H1 (cell line): ENCODE results near the gene SLC1A7. TPM values are rescaled to one million over a fixed set of nuclear protein-coding genes. Genes with fewer than 3 reads are reported as not detected.

Experiments used
- CTCF ChIA-PET: fragments of 300-600 bp; sonication (Branson Sonifier 250); formaldehyde crosslinking; loops from one replicate; lab custom pipeline; 2021; ENCODE audit not compliant: partially characterized antibody; lab: Charles Lee
- POLR2A ChIA-PET: fragments of 300-600 bp; sonication (Branson Sonifier 250); formaldehyde crosslinking; loops from one replicate; lab custom pipeline; 2021; ENCODE audit warnings: inconsistent platforms; ENCODE audit not compliant: partially characterized antibody; lab: Charles Lee
- DNase-seq, 2 experiments: peaks; one replicate each; pipeline versions ENCODE4 v3.0.0 to v3.0.0-alpha.2; 2010 to 2022; ENCODE audit warnings: low spot score in 2 of 2, low read depth in 1 of 2, mixed read lengths in 1 of 2
- FAIRE-seq: peaks from 2 replicates; lab custom pipeline; 2011; peaks lifted over from hg19 to GRCh38; lab: Jason Lieb, UNC
- H2AFZ ChIP-seq: 2 replicates; pipeline ENCODE4 v1.8.1; 2012; ENCODE audit warnings: low read length, inconsistent platforms
- H2AK5ac ChIP-seq: 2 replicates; pipeline ENCODE4 v1.6.1; 2013; ENCODE audit warnings: low read depth, low read length
- H2BK120ac ChIP-seq: replicated peaks from 2 replicates; pipeline ENCODE3; 2013; ENCODE audit warnings: low read depth, low read length, inconsistent platforms
- H2BK12ac ChIP-seq: 2 replicates; pipeline ENCODE4 v1.6.1; 2013; ENCODE audit warnings: low read depth, low read length
- H2BK15ac ChIP-seq: 2 replicates; pipeline ENCODE4 v1.6.1; 2013; ENCODE audit warnings: low read length
- H2BK20ac ChIP-seq: 2 replicates; pipeline ENCODE4 v1.6.1; 2013; ENCODE audit warnings: low read length
- H2BK5ac ChIP-seq: 2 replicates; pipeline ENCODE4 v1.6.1; 2013; ENCODE audit warnings: low read depth, low read length
- H3K14ac ChIP-seq: 2 replicates; pipeline ENCODE4 v1.6.1; 2013; ENCODE audit warnings: inconsistent platforms; ENCODE audit not compliant: insufficient read length
- H3K18ac ChIP-seq: 2 replicates; pipeline ENCODE4 v1.6.1; 2013; ENCODE audit warnings: low read length; ENCODE audit errors: extremely low read depth
- H3K23ac ChIP-seq: 2 replicates; pipeline ENCODE4 v1.6.1; 2013; ENCODE audit warnings: inconsistent platforms; ENCODE audit not compliant: insufficient read length
- H3K23me2 ChIP-seq: 2 replicates; pipeline ENCODE4 v1.6.1; 2013; ENCODE audit warnings: low read depth, low read length
- H3K27ac ChIP-seq: 2 replicates; pipeline ENCODE4 v1.6.1; 2011; ENCODE audit warnings: low read depth, low read length, inconsistent platforms
- H3K27me3 ChIP-seq, 4 experiments: replicated peaks in 1 of 4; 1 replicate in 1 of 4; 2 replicates in 3 of 4; pipeline versions ENCODE4 v1.6.1 to v1.8.1; 2011 to 2013; ENCODE audit warnings: low read length in 3 of 4, mild to moderate bottlenecking in 3 of 4, inconsistent platforms in 2 of 4, mixed read lengths in 2 of 4, moderate library complexity in 1 of 4; ENCODE audit not compliant: control insufficient read depth in 3 of 4, insufficient read depth in 3 of 4; ENCODE audit errors: extremely low read depth in 1 of 4
- H3K36me3 ChIP-seq, 4 experiments: 2 replicates each; pipeline versions ENCODE4 v1.6.1 to v1.8.1; 2011 to 2013; ENCODE audit warnings: mild to moderate bottlenecking in 4 of 4, low read length in 3 of 4, moderate library complexity in 2 of 4, control low read depth in 1 of 4, inconsistent platforms in 1 of 4; ENCODE audit not compliant: insufficient read depth in 4 of 4, control insufficient read depth in 2 of 4
- H3K4ac ChIP-seq: replicated peaks from 2 replicates; pipeline ENCODE3; 2013; ENCODE audit warnings: low read length, low read depth, mixed read lengths, inconsistent platforms; ENCODE audit not compliant: insufficient read length
- H3K4me1 ChIP-seq, 4 experiments: replicated peaks in 1 of 4; 1 replicate in 1 of 4; 2 replicates in 3 of 4; pipeline versions ENCODE4 v1.6.1 to v1.8.1; 2011 to 2013; ENCODE audit warnings: low read length in 3 of 4, inconsistent platforms in 2 of 4, mixed read lengths in 1 of 4; ENCODE audit not compliant: insufficient read depth in 4 of 4, control insufficient read depth in 3 of 4
- H3K4me2 ChIP-seq, 2 experiments: 2 replicates each; pipeline versions ENCODE4 v1.6.1 to v1.8.1; 2011 to 2013; ENCODE audit warnings: low read depth in 2 of 2, low read length in 2 of 2, control low read depth in 1 of 2, inconsistent platforms in 1 of 2, mild to moderate bottlenecking in 1 of 2; ENCODE audit not compliant: insufficient read depth in 1 of 2
- H3K4me3 ChIP-seq, 4 experiments: fragments of 200-600, 300-600 bp in 1 of 4; sonication (generic), shearing (Covaris generic), sonication (Bioruptor Twin) in 1 of 4; 2 replicates each; pipeline versions ENCODE4 v1.5.1 to v1.8.1; 2011 to 2016; ENCODE audit warnings: low read length in 4 of 4, low read depth in 3 of 4, control low read depth in 2 of 4, inconsistent platforms in 2 of 4, mild to moderate bottlenecking in 2 of 4, mixed read lengths in 1 of 4, moderate library complexity in 1 of 4; ENCODE audit not compliant: insufficient read depth in 2 of 4; ENCODE audit errors: extremely low read depth in 1 of 4
- H3K56ac ChIP-seq: replicated peaks from 2 replicates; pipeline ENCODE3; 2013; ENCODE audit warnings: low read depth, mild to moderate bottlenecking, mixed read lengths, low read length, inconsistent platforms; ENCODE audit not compliant: insufficient read length
- H3K79me1 ChIP-seq: 2 replicates; pipeline ENCODE4 v1.6.1; 2013; ENCODE audit warnings: low read depth, low read length, control low read depth
- H3K79me2 ChIP-seq, 2 experiments: 2 replicates each; pipeline versions ENCODE4 v1.6.1 to v1.8.1; 2012 to 2013; ENCODE audit warnings: low read length in 2 of 2, mild to moderate bottlenecking in 2 of 2, inconsistent platforms in 1 of 2; ENCODE audit not compliant: insufficient read depth in 2 of 2, control insufficient read depth in 1 of 2
- H3K9ac ChIP-seq, 4 experiments: replicated peaks in 1 of 4; 1 replicate in 1 of 4; 2 replicates in 3 of 4; pipeline versions ENCODE4 v1.6.1 to v1.8.1; 2011 to 2013; ENCODE audit warnings: low read depth in 3 of 4, low read length in 3 of 4, control low read depth in 2 of 4, mild to moderate bottlenecking in 2 of 4, moderate library complexity in 2 of 4, inconsistent platforms in 1 of 4; ENCODE audit errors: extremely low read depth in 1 of 4
- H3K9me3 ChIP-seq, 2 experiments: 2 replicates each; pipeline versions ENCODE4 v1.6.1 to v1.8.1; 2012 to 2013; ENCODE audit warnings: mild to moderate bottlenecking in 2 of 2, moderate library complexity in 2 of 2, control low read depth in 1 of 2, inconsistent platforms in 1 of 2, low read depth in 1 of 2, low read length in 1 of 2, mixed read lengths in 1 of 2; ENCODE audit not compliant: insufficient read depth in 2 of 2
- H4K20me1 ChIP-seq, 2 experiments: replicated peaks in 1 of 2; 2 replicates each; pipeline versions ENCODE3 to v1.8.1; 2011 to 2013; ENCODE audit warnings: inconsistent platforms in 2 of 2, low read length in 2 of 2, mild to moderate bottlenecking in 1 of 2; ENCODE audit not compliant: insufficient read depth in 2 of 2, control insufficient read depth in 1 of 2
- H4K5ac ChIP-seq: 2 replicates; pipeline ENCODE4 v1.6.1; 2013; ENCODE audit warnings: low read length, low read depth, mixed read lengths, inconsistent platforms; ENCODE audit not compliant: insufficient read length
- H4K8ac ChIP-seq: 2 replicates; pipeline ENCODE4 v1.8.0; 2013; ENCODE audit warnings: mild to moderate bottlenecking, moderate library complexity, low read length, inconsistent platforms; ENCODE audit not compliant: insufficient read depth; ENCODE audit errors: extremely low read depth
- H4K91ac ChIP-seq: replicated peaks from 2 replicates; pipeline ENCODE3; 2013; ENCODE audit warnings: low read length, mixed read lengths, inconsistent platforms; ENCODE audit not compliant: insufficient read length
- BRCA1 ChIP-seq: IDR thresholded peaks from 2 replicates; pipeline ENCODE4 v1.6.1; 2012; ENCODE audit warnings: low read depth, low read length, improper control_type of control experiment
- CBX8 ChIP-seq: fragments of 300-800, 300-1000 bp; sonication (generic); IDR thresholded peaks from 2 replicates; pipeline ENCODE4 v1.7.1; 2016; ENCODE audit warnings: low read depth, low read length, borderline replicate concordance
- CHD2 ChIP-seq: IDR thresholded peaks from 2 replicates; pipeline ENCODE4 v1.6.1; 2012; ENCODE audit warnings: low read length, improper control_type of control experiment
- E2F6 ChIP-seq: IDR thresholded peaks from 2 replicates; pipeline ENCODE4 v1.6.1; 2012; ENCODE audit warnings: inconsistent platforms
- GABPA ChIP-seq: IDR thresholded peaks from 2 replicates; pipeline ENCODE4 v1.6.1; 2011; ENCODE audit warnings: mild to moderate bottlenecking, low read length, moderate library complexity, borderline replicate concordance; ENCODE audit not compliant: insufficient read depth
- KDM1A ChIP-seq: fragments of 200-600, 300-600 bp; sonication (generic); IDR thresholded peaks from 2 replicates; pipeline ENCODE4 v1.7.1; 2016; ENCODE audit warnings: mild to moderate bottlenecking, low read length, borderline replicate concordance
- MAFK ChIP-seq: IDR thresholded peaks from 2 replicates; pipeline ENCODE4 v1.6.1; 2012; ENCODE audit warnings: low read depth, mild to moderate bottlenecking, improper control_type of control experiment, low read length
- NRF1 ChIP-seq: IDR thresholded peaks from 2 replicates; pipeline ENCODE4 v1.6.1; 2011; ENCODE audit warnings: mild to moderate bottlenecking, low read depth, low read length, improper control_type of control experiment
- RFX5 ChIP-seq: IDR thresholded peaks from 2 replicates; pipeline ENCODE4 v1.6.1; 2011; ENCODE audit warnings: low read depth, low read length, improper control_type of control experiment, borderline replicate concordance
- TEAD4 ChIP-seq: IDR thresholded peaks from 2 replicates; pipeline ENCODE4 v1.6.1; 2012; ENCODE audit warnings: low read depth, low read length, inconsistent platforms, mixed read lengths
- WGBS, 2 experiments: shearing (Covaris generic) in 1 of 2; methylation state at CpG; one replicate each; pipeline versions ENCODE4 v1.1.6 to v1.1.7; 2013 to 2015; ENCODE audit warnings: low lambda C conversion rate in 2 of 2, mixed read lengths in 2 of 2, inconsistent platforms in 1 of 2, low coverage in 1 of 2, missing lambda C conversion rate in 1 of 2; ENCODE audit not compliant: insufficient replicate concordance in 2 of 2, insufficient coverage in 1 of 2, insufficient read length in 1 of 2; ENCODE audit errors: extremely low coverage in 1 of 2, missing lambda C conversion rate in 1 of 2; 5-methylcytosine and 5-hydroxymethylcytosine counted together
- polyA plus RNA-seq, 7 experiments: library from polyadenylated mRNA; depleted of rRNA in 3 of 7; stranded (reverse) in 5 of 7; unstranded in 2 of 7; fragments of >200 nt in 5 of 7; fragments of 200-250 nt in 2 of 7; gene quantifications; 1 replicate in 5 of 7; 2 replicates in 1 of 7; 4 replicates in 1 of 7; pipeline versions ENCODE4 v1.2.1 to v1.2.3, GENCODE V29; 2011 to 2013; ENCODE audit warnings: missing spikeins in 2 of 7, mixed read lengths in 2 of 7
- total RNA-seq: library from RNA; stranded (reverse); fragmentation: NEBNext Ultra II Directional; extraction: Animal tissue kit (Norgen Biotek cat#: 25700); gene quantifications from 2 replicates; pipeline ENCODE4 v1.2.1, GENCODE V29; 2021

Gene SLC1A7
- total and polyA plus RNA-seq, 2 of the 8 experiments (the other 6 are each of a cell fraction or from before 2014, with no cell fraction given): not detected

- no peak for TF ChIP-seq E2F6
- no peak for TF ChIP-seq CBX8
- no peak for TF ChIP-seq BRCA1
- TF ChIP-seq RFX5: no peak
- TF ChIP-seq GABPA: no peak
- no peak for TF ChIP-seq KDM1A
- TF ChIP-seq NRF1: no peak
- no peak for TF ChIP-seq CHD2
- no peak for TF ChIP-seq MAFK
- TF ChIP-seq TEAD4: no peak
- Histone ChIP-seq H3K4me3 (no peak overlapping the region), H3K27me3 (no peaks in the 10 kb centered on the region; a peak in 3 of 7 replicates), H3K36me3 (no peaks in the 10 kb centered on the region), H2BK12ac (no peak overlapping the region), H2BK20ac (no peak overlapping the region), H2BK120ac (no peak overlapping the region), H3K4me1 (no peaks in the 10 kb centered on the region; a peak in 1 of 7 replicates), H3K79me2 (no peaks in the 10 kb centered on the region), H3K79me1 (no peaks in the 10 kb centered on the region), H3K18ac (no peak overlapping the region), H4K91ac (no peak overlapping the region), H4K8ac (no peak overlapping the region), H3K4me2 (no peak overlapping the region), H3K9me3 (no peaks in the 10 kb centered on the region), H3K14ac (no peak overlapping the region), H2BK15ac (no peak overlapping the region), H2BK5ac (no peak overlapping the region), H3K23me2 (no peaks in the 10 kb centered on the region), H2AFZ (no peak overlapping the region), H4K5ac (no peak overlapping the region), H3K9ac (no peak overlapping the region), H3K23ac (no peak overlapping the region), H2AK5ac (no peak overlapping the region), H3K27ac (no peak overlapping the region), H3K4ac (no peak overlapping the region), H4K20me1 (no peaks in the 10 kb centered on the region), H3K56ac (no peak overlapping the region)
- no peak for DNase-seq
- FAIRE-seq: no peak
- POLR2A ChIA-PET: no interaction called here
- WGBS, 2 experiments: 95% methylated on average over 2 of the region's 2 CpGs; no CpG with 5 or more reads in 1 of the 2 experiments
- CTCF ChIA-PET: interaction anchor here (0.6 to 3.2 kb wide), 21 partner anchors 8 to 756 kb away, joined by 3 to 31 read pairs (median 5); partner anchors contain the start of gene ECHDC2
These were observed 37.8 kb upstream of the SLC1A7 start for GRCh38 chr1:53180226-53180625.
